NCI-H1930 (cell line): Measurements from ENCODE around the gene TBPL1.
A peak's percentile ranks its signal among the peaks of the same experiment; 100 is the strongest.
"Not testable (repeated sequence)": the region's sequence is repeated elsewhere in the genome, so short reads cannot be mapped to it uniquely, and the experiment has no call there.

Experiments
- DNase-seq, 2 experiments: peaks; one replicate each; lab custom pipeline; 2025; lab: John Stamatoyannopoulos, UW

The TBPL1 gene

DNA sequence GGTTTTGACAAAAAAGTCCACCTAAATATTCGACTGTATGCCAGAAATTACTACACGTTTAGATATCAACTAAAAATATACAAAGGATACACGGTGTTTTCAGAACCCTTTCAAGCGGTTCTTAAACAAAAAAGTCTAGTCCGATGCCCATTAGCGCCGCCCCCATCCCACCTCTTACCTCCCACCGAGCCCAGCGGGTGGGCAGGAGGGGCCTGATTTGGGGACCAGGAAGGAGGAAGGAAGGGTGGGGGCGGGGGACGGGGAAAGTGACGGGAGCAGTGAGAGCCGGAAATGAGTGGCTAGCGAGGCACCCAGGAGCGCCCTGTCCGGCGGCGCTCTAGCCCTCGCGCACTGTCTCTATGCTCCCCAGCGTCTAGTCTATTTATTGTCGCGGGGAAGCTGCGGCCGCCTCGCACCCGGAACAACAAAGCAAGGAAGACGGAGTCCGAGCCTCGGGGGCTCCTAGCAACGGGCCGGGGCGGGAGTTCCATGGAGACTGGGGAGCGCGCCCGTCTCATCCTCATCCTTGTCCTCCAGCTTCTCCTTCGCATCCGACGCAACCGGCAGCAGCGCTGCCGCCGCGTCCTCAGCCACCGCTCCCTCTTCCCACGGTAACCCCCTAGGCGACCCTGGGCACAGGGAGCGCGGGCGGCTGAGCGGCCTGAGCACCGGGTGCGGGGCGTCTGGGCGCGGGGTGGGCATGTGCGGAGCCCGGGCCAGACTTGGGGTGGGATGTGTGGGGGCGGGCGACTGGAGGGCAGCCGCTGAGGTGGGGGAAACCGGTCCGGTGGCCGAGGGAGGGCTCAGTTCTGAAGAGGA lies at the start of gene TBPL1:
TSS of gene TBPL1 (plus strand) at position 410 of the 819 bp plus-strand sequence. CDS start 26,902 bp downstream, outside the sequence.
- peak; percentile 93 to 95 for DNase-seq

DNA sequence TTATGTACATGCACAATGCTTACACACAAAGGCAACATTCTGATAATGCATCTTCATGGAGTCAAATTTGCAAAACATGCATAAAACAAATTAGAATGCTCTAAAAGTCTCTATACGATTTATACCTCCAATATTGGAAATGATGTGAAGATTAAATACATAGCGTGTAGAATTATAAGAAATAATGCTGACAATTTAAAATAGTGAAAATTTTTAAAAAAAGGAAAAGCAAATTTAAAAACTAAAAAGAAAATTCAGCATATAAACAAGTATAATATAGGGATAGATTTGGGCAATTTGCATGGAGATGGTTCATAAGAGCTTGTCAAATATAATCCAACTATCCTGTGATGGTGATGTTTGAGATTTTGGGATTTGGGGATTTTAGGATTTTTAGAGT lies 49.2 kb upstream of the TBPL1 start:
- DNase-seq, result no peak

DNA sequence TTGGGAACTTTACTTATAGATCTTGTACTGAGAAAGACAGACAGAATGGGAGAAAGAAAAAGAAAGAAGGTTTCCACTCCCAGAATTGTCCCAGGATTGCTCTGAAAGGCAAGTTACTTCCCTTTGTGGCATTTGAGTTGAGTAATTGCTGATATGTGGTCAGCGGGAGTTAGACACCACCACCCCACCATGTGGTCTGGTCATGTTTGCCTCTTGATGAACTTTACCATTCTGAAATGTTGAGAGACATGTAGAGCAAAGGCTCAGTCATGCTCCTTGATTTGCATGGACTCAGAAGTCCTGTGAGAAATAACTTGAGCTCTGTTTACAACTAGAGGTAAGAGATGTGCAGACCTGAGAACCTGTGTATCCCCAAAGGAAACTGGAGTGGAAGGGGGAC lies 47.0 kb upstream of the TBPL1 start:
- no peak for DNase-seq

GRCh38 chr6:133916650-133917151 lies 36.3 kb upstream of the TBPL1 start:
- DNase-seq, result peak; percentile 78 to 85

GRCh38 chr6:133917781-133918180 lies 35.2 kb upstream of the TBPL1 start:
- DNase-seq, result no peak

DNA sequence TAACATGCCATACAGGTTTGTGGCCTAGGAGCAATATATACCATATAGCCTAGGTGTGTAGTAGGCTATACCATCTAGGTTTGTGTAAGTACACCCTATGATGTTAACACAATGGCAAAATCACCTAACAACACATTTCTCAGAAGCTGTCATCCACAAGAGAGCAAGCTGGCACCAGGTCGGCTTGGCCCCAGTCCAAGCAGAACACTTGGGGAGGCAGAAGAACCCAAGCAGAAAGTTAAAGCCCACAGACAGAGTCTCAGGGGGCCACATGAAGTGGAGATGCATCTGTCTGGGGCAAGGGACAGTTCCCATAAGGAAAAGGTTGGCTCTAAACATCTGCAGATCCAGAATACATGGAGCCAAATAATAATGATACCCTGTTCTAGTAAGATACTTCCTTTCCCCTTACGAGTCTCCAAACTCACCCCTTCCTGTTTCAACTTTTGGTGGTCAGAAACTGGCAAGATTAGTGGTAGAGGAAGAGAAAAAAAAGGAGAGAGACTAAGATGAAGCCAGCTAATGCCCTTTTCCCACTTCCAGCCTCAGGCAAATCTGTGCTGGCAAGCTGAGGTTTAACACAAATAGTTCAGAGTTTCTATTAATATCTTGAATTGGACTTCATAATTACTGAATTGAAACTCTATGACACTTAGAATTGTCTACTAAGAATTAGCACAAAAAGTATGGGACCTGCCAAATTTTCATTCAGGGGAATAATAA lies 34.7 kb upstream of the TBPL1 start:
- no peak for DNase-seq

- DNase-seq, result no peak
Observed at GRCh38 chr6:133919362-133919761, 33.7 kb upstream of the TBPL1 start.

- peak; percentile 32 to 72 for DNase-seq
Observed at GRCh38 chr6:133921249-133921859, 31.7 kb upstream of the TBPL1 start.

- DNase-seq, result peak; percentile 65 to 66
Observed at GRCh38 chr6:133923938-133924593, 29.0 kb upstream of the TBPL1 start.

GRCh38 chr6:133931221-133931620 lies 21.8 kb upstream of the TBPL1 start:
- DNase-seq, result not testable (repeated sequence)

DNA sequence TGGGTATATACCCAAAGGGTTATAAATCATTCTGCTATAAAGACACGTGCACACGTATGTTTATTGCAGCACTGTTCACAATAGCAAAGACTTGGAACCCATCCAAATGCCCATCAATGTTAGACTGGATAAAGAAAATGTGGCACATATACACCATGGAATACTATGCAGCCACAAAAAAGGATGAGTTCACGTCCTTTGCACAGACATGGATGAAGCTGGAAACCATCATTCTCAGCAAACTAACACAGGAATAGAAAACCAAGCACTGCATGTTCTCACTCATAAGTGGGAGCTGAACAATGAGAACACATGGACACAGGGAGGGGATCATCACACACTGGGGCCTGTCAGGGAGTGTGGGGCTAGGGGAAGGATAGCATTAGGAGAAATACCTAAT lies 16.7 kb upstream of the TBPL1 start:
- not testable (repeated sequence) for DNase-seq

- no peak for DNase-seq
Observed at GRCh38 chr6:133937909-133938308, 15.1 kb upstream of the TBPL1 start.

GRCh38 chr6:133938533-133938932 lies 14.5 kb upstream of the TBPL1 start:
- no peak for DNase-seq

GRCh38 chr6:133939778-133940667 lies 13.0 kb upstream of the TBPL1 start:
- DNase-seq, result no peak

DNA sequence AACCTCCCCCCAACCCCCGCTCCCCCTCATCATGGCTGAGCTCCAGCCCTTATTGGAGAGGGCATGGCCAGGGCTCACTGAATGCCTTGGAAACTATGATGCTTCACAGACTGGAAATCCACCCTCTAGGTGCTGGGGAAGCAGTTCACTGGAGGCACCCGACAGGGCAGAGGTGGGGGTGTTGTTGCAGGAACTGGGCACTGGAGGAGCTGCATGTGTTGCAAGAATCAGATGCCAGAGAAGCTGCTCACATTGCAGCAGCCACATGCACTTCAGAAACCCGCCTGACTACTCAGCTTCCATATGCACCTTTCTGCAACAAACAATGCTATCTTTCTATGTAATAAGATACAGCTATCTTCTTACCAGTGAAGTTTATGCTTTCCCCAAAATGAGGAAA lies 7.9 kb upstream of the TBPL1 start:
- DNase-seq, result no peak

DNA sequence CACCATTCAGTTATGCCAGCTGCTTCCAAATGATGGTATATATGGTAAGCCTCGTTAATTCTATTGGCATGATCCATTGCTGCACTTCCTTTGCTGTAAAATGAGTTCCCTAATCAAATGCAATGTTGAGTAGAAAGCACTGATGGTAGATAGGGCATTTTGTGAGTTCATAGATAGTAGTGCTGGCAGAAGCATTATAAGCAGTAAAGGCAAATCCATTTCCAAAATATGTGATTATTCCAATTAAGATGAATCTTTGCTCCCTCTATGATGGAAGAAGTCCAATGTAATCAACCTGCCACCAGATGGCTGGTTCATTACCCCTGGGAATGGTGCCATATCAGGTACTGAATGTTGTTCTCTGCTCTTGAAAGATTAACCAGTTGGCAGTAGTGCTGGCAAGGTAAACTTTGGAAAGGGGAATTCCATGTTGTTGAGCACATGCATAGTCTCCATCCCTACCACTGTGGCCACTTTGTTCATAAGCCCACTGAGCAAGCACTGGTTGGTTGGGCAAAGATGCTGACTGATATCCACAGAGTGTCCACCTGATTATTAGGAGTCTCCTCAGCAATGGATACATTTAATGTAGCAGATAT lies 5.6 kb upstream of the TBPL1 start:
- DNase-seq, result no peak

- DNase-seq, result no peak
Observed at GRCh38 chr6:133948472-133948871, 4.6 kb upstream of the TBPL1 start.

- DNase-seq, result no peak
Observed at GRCh38 chr6:133951227-133951626, 1.8 kb upstream of the TBPL1 start.

GRCh38 chr6:133951881-133952814 lies 876 bp upstream of the TBPL1 start:
- DNase-seq, result peak; percentile 31 to 42
